GM19463 (cell line): ENCODE data around the gene SORCS3.

Experiments used
- ATAC-seq: cut with Tn5 transposase; IDR thresholded peaks from one replicate; pipeline ENCODE4 v1.9.1; 2021; ENCODE audit warnings: mild to moderate bottlenecking, moderate library complexity; ENCODE audit not compliant: unreplicated experiment

SORCS3 gene

DNA sequence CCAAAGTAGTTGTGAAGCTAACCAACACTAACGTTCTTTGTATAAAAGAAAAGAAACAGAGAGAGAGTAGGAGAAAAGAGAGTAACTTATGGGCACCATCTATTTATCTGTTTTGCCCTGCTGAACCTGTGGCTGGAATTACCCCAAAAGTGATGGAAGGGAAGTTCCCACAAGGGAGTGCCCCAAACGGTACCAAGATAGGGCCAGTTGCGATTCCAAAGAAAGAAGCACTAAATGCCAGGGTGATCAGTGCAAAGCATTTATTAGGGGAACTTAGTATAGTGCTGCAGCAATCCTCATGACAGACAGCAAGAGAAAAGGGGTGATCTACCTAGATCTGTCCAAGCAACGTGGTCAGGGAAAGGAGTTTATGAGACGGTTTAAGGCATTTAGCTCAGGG, 190.2 kb downstream of the SORCS3 start:
- peak; percentile 28 for ATAC-seq

DNA sequence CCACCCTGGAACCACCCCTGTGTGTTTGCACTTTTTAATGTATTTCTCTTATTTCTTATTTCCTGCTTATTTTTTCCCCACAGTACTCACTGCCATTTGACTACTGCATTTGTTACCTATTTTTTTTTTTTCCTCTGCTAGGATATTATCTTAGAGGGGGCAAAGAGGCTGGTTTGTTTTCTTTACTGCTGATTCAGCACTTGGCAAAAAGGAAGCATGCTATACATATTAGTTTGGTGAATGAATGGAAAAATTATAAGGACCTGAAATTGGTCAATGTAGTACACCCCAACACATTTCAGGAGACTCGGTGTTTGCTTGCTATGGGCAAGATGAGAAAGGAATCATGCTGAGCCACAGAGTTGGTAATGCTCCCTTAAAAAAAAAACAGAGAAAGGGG, 193.5 kb downstream of the SORCS3 start:
- no peak for ATAC-seq

DNA sequence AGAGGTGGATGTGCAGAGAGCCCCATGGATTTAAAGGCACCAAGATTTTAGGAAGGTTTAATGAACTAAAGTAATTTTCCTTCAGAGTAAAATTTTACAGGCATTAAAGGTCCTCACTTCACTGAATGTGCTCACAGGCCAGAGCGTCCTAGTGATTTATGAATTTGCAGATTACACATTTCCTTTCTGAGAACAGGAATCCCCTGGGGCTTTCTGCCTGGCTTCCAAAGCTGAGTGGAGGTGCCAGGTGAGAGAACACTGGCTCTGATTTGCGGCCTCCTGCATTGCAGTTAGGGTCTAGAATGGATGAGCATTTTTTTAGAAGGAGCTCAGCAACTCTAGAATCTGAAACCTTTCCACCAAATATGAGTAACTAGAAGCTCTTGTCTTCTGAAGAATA, 194.3 kb downstream of the SORCS3 start:
- ATAC-seq, result peak; percentile 42

DNA sequence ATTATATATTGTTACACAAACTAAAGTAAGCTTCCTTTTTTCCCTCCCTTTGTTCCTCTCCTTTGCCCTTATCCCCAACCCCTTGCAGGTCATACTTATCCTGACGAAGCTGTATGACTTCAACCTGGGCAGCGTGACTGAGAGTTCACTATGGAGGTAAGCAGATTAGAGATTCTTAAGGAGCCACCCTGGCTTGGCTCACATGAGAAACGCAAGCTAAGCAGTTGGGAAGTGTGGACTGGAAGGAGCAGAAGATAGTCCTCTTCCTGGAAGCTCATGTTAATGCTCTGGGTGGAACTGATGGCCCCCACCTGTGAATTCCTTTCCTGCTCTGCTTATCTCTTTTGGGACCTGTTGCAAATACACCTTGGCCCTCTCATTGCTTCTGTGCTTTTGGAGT, 201.6 kb downstream of the SORCS3 start:
- ATAC-seq, result no peak

DNA sequence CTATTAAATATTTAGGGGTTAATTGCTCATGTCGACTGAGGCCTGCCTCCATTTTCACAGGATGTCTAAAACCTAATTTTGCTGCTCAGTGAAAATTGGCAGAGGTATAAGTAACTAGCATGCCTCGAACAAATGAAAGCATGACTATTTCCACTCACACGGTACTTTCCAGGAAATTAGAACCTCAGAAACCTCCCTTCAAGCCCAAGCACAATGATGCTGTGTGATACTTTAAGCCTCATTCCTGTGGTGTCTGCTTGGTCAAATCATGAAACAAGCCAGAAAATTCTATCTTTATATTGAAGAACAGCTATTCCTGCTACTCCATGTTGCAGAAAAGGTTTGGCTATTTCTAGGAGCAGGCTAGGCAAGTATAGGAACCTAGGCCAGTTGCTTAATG, 203.0 kb downstream of the SORCS3 start:
- peak; percentile 65 for ATAC-seq

DNA sequence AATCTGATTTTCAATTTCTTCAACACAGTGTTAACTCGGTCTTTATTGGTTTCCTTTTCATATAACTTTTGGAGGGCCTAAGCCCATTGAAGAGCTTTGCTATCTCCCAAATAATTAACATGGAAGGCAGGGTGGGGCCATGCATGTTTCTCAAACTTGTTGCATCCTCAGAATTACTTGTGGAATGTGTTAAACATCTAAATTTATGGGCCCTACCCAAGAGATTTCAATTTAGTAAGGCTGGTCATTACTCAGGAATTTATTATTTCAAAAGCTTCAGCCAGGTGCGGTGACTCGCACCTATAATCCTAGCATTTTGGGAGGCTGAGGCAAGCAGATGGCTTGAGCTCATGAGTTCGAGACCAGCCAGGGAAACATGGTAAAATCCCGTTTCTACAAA, 208.9 kb downstream of the SORCS3 start:
- no peak for ATAC-seq

DNA sequence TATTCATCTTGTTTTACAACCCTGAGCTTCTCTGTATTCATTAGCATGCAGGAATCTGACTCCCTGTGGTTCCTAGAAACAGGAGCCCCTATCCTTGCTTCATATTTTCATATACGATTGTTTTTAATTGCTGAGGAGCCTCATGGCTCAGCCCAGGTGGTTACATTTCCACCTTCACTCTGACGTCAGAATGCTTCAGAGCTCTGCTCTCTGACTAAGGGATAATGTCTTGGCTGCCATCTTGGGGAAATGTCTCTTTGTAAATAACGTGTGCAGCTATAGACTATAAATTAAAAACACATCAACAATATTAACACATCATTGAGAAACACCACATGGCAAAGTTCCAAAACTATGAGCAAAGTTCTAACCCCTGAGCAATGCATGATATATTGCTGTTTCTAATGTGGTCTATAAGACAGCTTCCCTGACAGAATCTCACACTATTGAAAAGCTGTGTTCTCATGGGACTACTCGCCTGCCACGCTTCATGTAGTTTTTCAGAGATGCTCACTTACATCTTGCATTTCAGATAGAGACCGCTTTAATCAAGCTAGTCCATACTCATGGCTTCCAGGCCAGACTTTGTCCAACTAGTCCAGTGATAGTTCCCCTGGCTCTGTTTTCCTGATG, 227.0 kb downstream of the SORCS3 start:
- no peak for ATAC-seq

DNA sequence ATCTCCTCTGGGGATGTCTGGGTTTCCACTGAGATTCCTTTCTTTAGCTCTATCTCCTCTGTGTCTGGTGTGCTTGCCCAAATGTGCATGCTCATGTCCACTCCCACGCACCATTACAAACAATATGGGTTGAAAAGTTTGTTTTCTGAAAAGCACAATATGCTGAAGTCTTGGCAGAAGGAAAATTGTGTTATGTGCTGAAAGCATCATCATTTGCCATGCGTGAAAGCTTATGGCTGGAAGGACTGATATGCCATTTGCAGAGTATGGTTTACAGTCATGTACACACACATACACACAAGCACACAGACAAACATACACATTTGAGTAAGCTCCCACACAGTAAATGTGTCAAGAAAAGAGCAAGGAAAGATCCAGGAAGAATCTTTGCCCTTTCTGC, 231.6 kb downstream of the SORCS3 start:
- no peak for ATAC-seq

DNA sequence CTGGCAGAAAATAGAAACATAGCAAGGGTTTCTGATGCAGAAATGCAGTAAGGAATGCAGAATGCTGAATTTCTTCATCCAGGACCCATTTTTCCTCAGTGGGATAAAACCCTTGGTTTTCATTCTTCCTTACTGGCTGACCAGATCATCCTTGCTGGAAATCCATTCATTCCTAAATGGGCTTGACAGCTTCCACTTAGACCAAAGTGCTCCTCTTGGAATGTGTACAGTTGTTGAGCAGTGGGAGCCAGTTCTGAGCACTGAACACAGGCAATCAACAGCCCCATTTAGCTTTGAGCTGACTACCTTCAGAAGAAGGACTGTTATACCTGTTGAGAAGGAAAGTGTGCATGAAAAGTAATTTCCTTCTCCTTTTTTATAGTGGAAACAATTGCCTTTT, 232.1 kb downstream of the SORCS3 start:
- no peak for ATAC-seq

DNA sequence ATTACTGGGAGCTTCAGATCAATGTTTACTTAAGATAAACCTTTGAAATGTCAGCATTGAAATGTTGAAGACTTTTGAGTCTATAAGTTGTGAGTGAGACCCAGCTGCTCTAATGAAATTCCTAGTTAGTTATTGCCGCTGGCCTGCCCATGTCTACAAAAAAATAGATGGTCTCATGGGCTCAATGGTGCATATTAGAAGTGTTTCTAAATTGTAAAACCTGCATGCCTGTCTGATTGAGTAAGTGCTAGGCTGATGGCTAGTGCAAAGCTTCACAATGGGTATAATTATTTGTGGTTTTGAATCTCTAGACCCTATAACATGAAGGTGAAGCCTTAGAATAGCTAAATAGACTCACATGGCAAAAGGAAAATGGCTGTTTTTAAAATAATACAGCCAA, 234.5 kb downstream of the SORCS3 start:
- ATAC-seq, result no peak

DNA sequence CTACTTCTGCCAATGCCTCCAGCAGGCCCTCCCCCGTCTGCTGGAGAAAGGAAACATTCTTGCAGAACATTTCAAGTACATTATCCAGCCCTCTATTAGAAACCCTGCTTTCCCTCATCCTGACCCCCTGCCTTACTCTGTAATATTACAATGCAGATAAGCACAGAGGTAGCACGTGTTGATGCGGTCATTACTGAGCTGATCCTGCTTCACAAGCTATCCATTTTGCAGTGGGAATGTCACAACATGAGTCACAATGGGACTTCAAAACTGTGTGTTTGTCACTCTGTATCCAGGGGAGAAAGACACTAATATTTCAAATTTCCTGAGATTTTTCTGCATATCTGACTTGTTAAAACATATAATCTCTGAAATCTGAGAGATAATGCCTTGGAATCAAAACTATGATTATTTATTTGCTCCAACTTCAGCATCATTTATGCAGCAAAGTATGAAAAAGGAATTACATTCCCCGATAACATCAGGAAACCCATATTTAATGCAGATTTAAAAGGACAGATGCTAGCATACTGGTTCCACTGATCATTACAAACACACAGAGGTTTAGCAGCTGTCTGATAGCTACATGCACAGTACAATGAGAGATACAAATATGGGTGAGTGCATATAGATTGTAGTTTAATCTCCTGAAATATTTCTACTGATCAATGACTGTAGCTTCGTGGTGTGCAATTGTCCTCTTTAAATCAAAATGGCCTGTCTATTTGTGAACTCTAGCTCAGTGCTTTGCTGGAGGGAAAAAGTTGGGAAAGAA, 239.7 kb downstream of the SORCS3 start:
- ATAC-seq, result no peak

DNA sequence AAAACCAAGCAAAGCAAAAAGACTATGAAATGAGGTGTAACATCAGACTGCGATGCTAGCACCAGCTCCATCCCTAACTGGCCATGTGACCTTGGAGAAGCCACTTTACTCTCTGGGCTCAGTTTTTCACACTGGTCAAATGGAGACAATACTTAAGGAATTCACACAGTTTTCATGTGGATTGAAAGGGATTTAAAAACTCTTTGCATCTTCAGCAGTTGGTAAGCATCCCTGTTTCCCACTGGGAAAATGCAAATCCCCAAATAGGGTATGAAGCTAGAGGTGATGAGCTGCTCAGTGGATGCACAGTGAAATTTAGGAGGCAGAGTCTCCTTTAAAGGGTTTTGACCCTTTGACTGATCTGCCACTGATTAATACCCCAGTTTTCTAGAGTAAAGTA, 240.7 kb downstream of the SORCS3 start:
- ATAC-seq, result no peak

DNA sequence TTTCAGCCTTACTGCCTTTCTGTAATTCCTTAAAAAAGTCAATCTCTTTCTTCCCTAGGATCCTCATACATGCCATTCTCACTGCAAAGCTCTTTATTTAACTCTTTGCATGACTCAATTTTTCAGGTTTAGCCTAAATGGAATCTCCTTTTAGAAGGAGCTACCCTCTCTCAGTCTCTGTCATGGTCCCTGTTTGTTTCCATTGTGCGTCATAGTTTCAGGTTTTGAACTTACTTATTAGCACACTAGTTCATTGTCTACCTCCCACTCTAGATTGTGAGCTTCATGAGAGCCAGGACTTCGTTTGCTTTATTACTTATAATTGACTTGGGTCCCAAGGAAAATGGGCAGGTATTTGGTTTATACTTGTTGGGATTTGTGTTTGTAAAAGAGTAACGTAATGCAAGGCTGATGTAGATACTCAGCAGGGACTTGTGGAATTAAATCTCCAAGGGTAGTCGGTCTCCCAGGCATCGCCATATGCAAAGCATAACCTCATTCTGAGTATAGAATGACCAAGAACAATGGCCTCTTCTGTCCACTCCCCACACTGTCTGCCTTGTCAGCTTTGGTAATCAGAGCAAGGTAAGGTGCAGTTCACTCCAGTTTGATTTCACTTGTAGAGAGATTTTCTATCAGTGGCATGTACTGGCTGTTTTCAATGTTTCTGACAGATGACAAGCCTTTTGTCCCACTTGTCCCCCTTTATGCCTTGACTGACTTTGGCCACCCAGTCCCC, 252.0 kb downstream of the SORCS3 start:
- peak; percentile 56 for ATAC-seq

DNA sequence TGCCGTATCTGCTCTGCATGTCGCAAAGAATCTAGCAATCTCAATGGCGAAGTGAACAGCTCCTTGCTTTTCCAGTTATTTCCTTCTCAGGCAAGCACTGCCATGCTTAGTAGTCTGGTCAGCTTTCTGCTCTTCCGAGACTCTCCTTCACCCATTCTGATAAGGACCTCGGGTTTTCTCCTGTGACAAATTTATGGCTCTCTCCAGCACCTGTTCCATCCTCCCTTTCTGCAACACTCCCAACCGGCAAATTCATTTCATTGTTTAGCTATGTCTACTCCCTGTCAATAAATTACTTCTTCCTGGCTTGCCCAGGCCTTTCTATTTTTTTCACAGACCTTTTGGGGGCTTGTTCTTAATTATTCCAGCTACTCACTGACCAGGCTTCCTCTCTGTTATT, 252.6 kb downstream of the SORCS3 start:
- ATAC-seq, result no peak

DNA sequence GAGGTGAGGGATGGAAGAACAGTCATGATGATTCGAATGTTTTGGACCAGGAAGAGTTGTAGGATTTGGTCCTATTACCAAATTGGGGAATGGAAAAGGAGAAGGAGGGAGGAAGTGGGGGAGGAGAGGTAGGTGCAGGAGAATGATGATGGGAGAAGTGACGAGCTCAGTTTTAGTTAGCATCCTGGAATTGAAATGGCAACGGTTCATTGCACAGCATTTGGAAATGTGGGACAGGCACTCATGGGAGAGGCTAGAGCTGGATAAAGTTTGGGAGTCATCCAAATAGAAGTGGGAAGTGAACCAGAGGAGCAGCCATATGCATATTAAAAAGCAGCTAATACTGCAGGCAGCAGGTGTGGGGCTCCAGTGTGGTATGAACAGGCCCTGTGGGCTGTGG, 253.6 kb downstream of the SORCS3 start:
- ATAC-seq, result no peak

DNA sequence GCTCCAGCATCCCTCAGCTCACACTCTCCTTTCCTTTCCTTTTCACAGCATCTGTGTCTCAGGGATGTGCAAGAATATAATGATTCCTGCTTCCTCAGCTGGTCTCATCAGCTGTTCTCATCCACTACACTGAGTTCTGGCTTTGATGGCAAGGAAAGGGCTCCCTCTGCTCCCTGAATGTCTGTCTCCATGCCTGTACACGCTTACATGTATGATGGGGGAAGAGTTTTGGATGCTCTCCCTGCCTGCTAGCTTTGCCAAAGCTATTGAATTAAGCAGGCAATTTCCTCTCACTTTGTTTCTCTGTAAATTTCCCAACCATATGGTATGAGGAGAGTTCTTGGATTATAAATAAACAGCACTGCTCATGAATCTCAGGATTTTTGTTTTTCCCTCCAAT, 254.5 kb downstream of the SORCS3 start:
- ATAC-seq, result no peak

DNA sequence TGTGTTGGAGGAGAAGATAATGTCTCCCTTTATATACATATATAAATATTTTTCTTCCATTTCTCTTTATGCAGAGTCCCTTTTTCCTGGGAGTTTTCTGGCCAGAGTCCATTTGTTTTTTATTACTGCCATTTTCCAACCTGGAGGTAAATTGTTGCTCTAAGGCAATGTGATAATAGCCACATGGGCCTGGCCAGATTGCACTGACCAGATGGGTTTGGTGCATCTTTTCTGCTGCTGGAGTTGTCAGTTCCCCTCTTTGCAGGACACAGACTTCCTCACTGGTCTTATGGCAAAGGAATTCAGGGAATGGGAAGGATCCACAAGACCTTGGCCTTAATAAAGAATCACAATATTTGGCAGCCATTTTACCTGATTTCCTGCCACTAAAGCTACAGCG, 254.9 kb downstream of the SORCS3 start:
- no peak for ATAC-seq

DNA sequence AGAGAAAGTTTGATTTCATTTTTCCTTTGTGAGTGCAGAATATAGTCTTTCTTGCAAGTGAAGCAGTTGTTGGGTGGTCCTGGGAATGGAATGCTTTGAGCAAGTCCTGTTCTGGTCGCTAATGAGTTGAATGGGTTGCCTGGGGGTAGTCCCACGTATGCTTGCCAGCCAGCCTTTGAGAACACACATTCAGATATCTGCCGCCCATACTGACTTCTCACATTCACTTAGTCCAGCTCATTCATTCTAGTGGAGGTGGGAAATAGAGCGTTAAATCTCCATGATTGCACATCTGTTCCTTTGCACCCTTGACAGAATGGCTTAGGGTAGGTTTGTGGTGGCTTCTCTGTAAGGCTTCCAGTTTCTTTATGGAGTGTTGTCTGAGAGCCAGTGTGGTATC, 256.6 kb downstream of the SORCS3 start:
- no peak for ATAC-seq

DNA sequence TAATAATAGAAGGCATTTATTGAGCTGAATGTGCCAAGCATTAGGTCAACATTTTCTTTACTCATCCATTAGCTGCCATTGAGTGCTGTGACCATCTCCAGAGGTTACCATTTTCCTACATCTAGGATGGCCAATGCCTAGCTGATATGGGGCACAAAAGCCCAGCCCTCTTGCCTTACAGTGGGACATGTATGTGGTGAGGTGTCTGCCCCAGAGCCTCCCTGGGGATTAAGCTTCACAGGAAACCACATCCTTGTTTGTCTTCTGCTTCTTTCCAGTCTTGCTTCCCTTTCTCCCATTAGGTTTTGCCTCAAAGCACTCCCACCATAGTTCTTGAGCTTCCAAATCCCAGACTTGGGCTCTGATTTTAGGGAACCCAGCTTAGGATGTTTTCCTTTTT, 258.7 kb downstream of the SORCS3 start:
- ATAC-seq, result no peak

DNA sequence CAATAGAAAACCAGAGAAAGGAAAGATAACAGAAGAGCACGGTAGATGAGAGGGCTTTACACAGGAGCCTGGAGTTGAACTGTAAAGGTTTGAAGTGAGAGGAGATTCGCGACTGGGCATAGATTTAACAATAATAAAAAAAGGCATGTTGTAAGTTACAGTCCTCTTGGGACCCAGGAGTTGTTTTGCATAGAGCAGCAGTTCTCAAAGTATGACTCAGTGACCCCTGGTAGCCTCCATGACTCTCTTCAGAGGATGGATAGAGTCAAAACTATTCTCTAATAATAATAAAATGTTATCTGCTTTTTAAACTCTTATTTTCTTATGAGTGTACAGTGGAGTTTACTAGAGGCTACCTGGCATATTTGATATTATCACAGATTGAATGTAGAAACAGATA, 262.3 kb downstream of the SORCS3 start:
- no peak for ATAC-seq

DNA sequence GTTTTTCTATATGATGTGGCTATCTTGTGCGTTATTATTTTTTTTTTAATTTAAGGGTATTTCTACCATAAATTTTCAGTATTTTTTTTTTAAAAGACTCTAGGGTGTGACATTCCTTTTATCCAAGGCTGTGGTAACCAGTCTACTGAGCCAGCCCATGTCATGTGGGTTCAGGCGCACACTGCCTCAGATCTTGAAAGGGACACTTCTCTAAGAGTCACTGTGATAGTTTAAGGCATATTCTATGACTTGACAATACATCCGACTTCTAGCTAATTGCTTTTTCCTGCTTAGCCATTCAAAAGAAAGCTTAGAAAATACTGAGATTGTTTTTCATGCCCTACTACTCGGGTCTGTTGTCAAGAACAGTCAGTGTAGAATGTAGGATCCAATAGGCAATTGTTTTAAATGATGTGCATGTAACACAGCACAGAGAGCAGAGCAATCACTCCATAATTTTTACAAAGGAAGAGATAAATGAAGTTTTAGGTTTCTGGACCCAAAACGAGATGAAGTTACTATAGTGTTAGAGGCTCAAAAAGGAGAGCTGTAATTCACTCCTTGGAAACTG, 263.7 kb downstream of the SORCS3 start:
- no peak for ATAC-seq

DNA sequence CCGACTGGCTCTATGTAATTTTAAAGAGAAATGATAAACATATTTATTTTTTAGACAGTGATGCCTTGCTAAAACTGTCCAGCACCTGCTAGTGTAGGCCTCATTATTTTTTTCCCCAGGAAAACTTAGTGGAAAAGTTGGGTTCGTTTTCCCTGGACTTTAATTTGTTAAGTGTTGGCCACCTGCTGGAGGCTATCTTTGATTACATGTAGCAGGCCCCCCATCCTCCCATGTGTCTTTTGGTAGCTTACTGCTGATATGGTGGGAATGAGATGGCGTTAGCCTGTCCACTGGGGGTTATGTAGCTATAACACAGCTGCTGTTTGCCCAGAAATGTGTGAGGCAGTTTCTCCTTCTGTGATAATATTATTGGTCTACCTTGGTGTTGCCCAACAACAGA, 265.0 kb downstream of the SORCS3 start:
- no peak for ATAC-seq
